C4-2B (cell line): ENCODE data around the gene PACS2.

Experiments used
- H3K27ac ChIP-seq: fragments of 450-650 bp; 2 replicates; pipeline ENCODE4 v1.5.1; 2017
- CTCF ChIP-seq: fragments of 450-650 bp; conservative IDR thresholded peaks from 2 replicates; pipeline ENCODE4 v1.5.1; 2017; ENCODE audit warnings: mild to moderate bottlenecking
- ZFX ChIP-seq: fragments of 450-650 bp; IDR thresholded peaks from 2 replicates; pipeline ENCODE4 v1.6.1; 2017

The PACS2 gene

GRCh38 chr14:105337433-105337832 is 22.9 kb downstream of the PACS2 start:
- TF ChIP-seq ZFX (no peak), CTCF (no peak)
- no peak overlapping the region for H3K27ac ChIP-seq

GRCh38 chr14:105337966-105338741 is 23.6 kb downstream of the PACS2 start:
- H3K27ac ChIP-seq = no peak overlapping the region
- TF ChIP-seq CTCF (no peak), ZFX (no peak)

- H3K27ac ChIP-seq = no peak overlapping the region
- no peak for TF ChIP-seq ZFX
- TF ChIP-seq CTCF = no peak
These were observed 26.5 kb downstream of the PACS2 start for GRCh38 chr14:105340821-105341733.

- peak overlapping the region; percentile 33; the same call in 1 of the 2 replicates for H3K27ac ChIP-seq
- TF ChIP-seq CTCF = no peak
- TF ChIP-seq ZFX = no peak
These were observed 28.6 kb downstream of the PACS2 start for GRCh38 chr14:105343194-105343593.

- no peak overlapping the region for H3K27ac ChIP-seq
- TF ChIP-seq CTCF (no peak), ZFX (no peak)
These were observed 31.6 kb downstream of the PACS2 start for GRCh38 chr14:105346200-105346533.

- TF ChIP-seq ZFX (no peak), CTCF (no peak)
- H3K27ac ChIP-seq = no peak overlapping the region
These were observed 32.5 kb downstream of the PACS2 start for GRCh38 chr14:105346876-105347586.
